ENCODE data around the gene TMTC1.
A peak's percentile ranks its signal among the peaks of the same experiment; 100 is the strongest.
"Not testable (repeated sequence)": the region's sequence is repeated elsewhere in the genome, so short reads cannot be mapped to it uniquely, and the experiment has no call there.

TMTC1 gene

GRCh38 chr12:29572938-29573337, 210.8 kb downstream of the TMTC1 start:
- no peak for DNase-seq (ENCODE audit: low read depth)

DNA sequence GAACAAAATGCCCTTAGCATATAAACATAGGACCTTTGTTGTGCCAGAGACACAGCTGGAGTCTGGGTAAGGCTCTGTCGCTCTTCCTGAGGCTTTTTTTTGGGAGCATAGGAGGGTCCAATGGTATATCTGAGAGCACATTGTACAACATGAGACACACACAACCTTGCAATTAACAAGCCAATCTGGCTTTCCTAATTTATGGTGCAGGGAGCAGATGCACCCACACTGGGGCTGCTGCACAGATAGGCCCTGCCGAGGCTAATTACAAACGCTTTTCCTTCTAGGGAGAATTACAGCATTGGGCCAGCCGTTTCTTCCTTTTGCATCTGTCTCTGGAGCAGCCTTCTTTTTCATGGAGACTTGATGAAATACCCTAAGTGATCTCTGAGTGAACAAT, 211.3 kb downstream of the TMTC1 start:
- DNase-seq (ENCODE audit: low read depth) = no peak

GRCh38 chr12:29569132-29569757, 214.5 kb downstream of the TMTC1 start:
- no peak for DNase-seq (ENCODE audit: low read depth)

GRCh38 chr12:29566441-29566840, 217.3 kb downstream of the TMTC1 start:
- DNase-seq (ENCODE audit: low read depth) = no peak

GRCh38 chr12:29565727-29566126, 218.0 kb downstream of the TMTC1 start:
- DNase-seq (ENCODE audit: low read depth) = no peak

DNA sequence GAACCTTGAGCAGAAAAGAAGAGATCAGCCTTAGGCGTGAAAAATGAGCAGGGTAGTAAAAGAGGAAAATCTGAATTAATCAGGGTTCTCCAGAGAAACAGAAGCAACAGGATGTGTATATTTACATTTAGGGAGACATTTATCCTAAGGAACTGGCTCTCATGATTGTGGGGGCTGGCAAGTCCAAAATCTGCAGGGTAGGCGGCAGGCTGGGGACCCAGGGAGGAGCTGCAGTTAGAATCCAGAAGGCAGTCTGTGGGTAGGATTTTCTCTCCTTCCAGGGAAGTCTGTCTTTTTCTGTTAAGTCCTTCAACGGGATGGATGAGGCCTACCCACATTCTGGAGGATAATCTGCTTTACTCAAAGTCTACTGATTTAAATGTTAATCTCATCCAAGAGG, 218.8 kb downstream of the TMTC1 start:
- DNase-seq (ENCODE audit: low read depth) = no peak

DNA sequence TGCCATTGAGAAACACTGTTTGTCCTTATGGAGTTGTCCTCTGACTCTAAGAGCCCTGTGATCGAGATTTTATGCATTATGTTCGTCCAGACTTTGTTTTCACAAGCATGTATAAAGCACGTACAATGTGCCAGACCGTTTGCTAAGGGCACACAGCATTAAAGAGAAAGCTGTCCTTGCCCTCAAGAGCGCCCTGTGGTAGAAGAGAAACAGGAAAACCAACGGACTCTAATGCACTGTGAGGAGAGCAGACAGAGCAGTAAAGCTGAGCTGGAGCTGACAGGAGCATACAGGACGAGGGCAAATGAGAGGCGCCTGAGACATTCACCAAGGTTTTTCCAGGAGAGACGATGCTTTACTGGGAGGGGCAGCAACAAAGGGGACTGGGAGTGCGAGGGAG, 220.1 kb downstream of the TMTC1 start:
- no peak for DNase-seq (ENCODE audit: low read depth)

GRCh38 chr12:29563071-29563470, 220.7 kb downstream of the TMTC1 start:
- no peak for DNase-seq (ENCODE audit: low read depth)

DNA sequence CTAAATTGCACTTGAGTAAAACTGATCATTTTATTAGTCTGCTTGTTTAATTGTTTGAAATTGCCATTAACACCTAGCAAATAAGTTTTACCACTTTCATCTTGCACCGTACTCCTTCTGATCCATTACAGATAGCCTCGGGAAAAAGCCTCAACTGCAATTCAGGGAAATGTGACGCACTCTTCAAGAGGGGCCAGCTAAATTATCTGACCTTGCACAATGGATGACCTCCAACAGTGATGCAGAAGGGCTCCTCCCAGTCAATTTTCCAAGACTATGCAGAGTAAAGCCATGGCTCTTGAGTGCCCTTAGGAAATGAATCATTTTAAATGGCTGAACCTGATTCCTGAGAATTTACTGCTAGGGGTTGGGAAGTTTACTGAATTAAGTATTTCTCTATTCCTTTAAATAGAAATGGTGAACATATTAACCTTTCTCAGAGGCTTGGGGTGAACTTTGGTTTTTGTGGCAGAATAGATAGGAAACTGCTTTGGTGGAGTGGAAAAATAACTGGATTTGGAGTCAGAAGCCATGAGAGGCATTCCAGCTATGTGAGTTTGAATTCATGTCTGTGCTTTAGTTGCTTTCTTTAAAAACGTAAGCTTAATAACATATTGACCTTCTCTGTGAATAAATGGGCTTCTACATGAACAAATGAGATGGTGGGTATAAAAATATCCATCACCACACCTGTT, 221.5 kb downstream of the TMTC1 start:
- DNase-seq (ENCODE audit: low read depth) = no peak

DNA sequence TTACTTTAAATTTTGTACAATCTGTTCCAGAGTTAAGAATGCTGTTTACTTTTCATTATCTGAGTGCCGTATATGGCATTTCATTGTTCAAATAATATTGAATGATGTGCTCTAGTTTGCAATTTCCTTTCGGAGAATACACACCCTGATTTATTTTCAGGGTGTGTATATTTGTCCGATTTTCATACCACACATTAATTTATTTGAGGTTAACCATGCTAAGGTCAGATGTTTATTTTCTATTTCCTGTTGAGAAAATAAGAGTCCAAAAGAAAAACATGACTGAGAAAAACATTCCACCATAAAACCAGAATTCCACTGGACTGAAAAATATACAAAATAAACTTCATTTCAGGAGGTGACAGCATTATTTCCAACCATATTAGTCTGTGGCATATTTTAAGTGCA, 222.1 kb downstream of the TMTC1 start:
- no peak for DNase-seq (ENCODE audit: low read depth)

DNA sequence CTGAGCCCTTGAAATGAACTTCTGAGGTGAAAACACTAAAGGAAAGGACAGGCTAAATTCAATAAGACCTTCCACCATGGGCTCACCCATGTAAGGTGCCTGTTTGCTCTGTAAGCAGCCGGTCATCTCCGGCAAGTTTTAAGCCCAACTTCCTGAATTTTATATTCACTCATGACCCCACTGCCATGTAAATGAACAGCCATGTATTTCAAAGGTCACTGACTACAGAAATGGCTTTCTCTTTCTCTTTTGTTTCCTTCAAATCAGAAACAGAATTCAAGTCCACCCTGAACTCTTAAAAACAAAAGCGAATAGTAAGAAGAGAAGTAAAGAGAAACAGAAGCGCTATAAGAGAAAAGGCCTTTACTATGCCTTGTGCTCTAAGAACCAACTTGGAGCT, 224.5 kb downstream of the TMTC1 start:
- no peak for DNase-seq (ENCODE audit: low read depth)

- no peak for DNase-seq (ENCODE audit: low read depth)
Measured at GRCh38 chr12:29556363-29556762, 227.4 kb downstream of the TMTC1 start.

- not testable (repeated sequence) for DNase-seq (ENCODE audit: low read depth)
Measured at GRCh38 chr12:29555451-29555850, 228.3 kb downstream of the TMTC1 start.

GRCh38 chr12:29552994-29553748, 230.6 kb downstream of the TMTC1 start:
- DNase-seq (ENCODE audit: low read depth) = no peak

- DNase-seq (ENCODE audit: low read depth) = peak; percentile 39
Measured at GRCh38 chr12:29552324-29552927, 231.3 kb downstream of the TMTC1 start.

- no peak for DNase-seq (ENCODE audit: low read depth)
Measured at GRCh38 chr12:29551812-29552211, 231.9 kb downstream of the TMTC1 start.

GRCh38 chr12:29547864-29548263, 235.9 kb downstream of the TMTC1 start:
- no peak for DNase-seq (ENCODE audit: low read depth)

GRCh38 chr12:29547151-29547632, 236.6 kb downstream of the TMTC1 start:
- DNase-seq (ENCODE audit: low read depth) = no peak

- DNase-seq (ENCODE audit: low read depth) = no peak
Measured at GRCh38 chr12:29546000-29546399, 237.7 kb downstream of the TMTC1 start.

- DNase-seq (ENCODE audit: low read depth) = no peak
Measured at GRCh38 chr12:29545102-29545467, 238.7 kb downstream of the TMTC1 start.

GRCh38 chr12:29544428-29545101, 239.2 kb downstream of the TMTC1 start:
- no peak for DNase-seq (ENCODE audit: low read depth)

DNA sequence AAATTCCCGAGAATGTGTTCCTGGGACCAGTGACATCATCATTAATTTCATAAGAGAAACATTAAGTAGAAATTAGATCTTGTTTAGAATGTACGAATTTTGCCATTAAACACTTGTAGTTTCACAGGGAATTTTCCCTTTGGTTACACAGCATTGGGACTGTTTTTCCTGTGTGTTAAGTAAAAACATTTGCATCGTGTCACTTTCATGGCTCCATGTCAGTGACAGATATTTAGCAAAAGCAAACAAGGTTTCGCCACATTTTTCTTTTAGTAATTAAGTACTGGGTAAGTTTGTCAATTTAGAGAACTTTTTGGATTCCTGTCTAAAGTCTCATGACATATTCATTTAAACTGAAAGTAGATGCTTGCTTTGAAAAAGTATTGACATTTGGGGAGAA, 240.7 kb downstream of the TMTC1 start:
- no peak for DNase-seq (ENCODE audit: low read depth)
